Endothelial cell of umbilical vein (primary cell): ENCODE results near the gene KLHL35.

Experiments used
- EZH2 ChIP-seq: IDR thresholded peaks from 2 replicates; pipeline ENCODE4 v1.6.1; 2012; ENCODE audit warnings: borderline replicate concordance, low read depth, mild to moderate bottlenecking, moderate library complexity, low read length, inconsistent platforms; ENCODE audit not compliant: severe bottlenecking
- FOS ChIP-seq: IDR thresholded peaks from 2 replicates; pipeline ENCODE4 v1.6.1; 2011; ENCODE audit warnings: mild to moderate bottlenecking, low read length, moderate library complexity, borderline replicate concordance; ENCODE audit not compliant: insufficient read depth
- GATA2 ChIP-seq: IDR thresholded peaks from 2 replicates; pipeline ENCODE4 v1.7.0; 2011; ENCODE audit warnings: low read depth, mild to moderate bottlenecking, moderate library complexity, mixed read lengths, low read length; ENCODE audit not compliant: insufficient read length, insufficient read depth
- JUN ChIP-seq: IDR thresholded peaks from 2 replicates; pipeline ENCODE4 v1.6.1; 2011; ENCODE audit warnings: borderline replicate concordance, low read depth; ENCODE audit not compliant: insufficient read length, insufficient read depth
- MYC ChIP-seq: IDR thresholded peaks from one replicate; pipeline ENCODE4 v1.6.1; 2011; ENCODE audit warnings: mild to moderate bottlenecking, low read depth, low read length
- POLR2A ChIP-seq: IDR thresholded peaks from 2 replicates; pipeline ENCODE4 v1.6.1; 2012; ENCODE audit warnings: low read depth, mild to moderate bottlenecking, control low read depth, low read length
- POLR2AphosphoS5 ChIP-seq: IDR thresholded peaks from 2 replicates; pipeline ENCODE4 v1.6.1; 2012; ENCODE audit warnings: low read depth, mild to moderate bottlenecking, control low read depth, low read length, moderate library complexity; ENCODE audit not compliant: insufficient read depth
- TF ChIP-seq, protein P1 (sequence below), 2 donors: IDR thresholded peaks; 1 replicate in 1 of 2; 2 replicates in 1 of 2; pipeline ENCODE4 v1.5.1; 2011; ENCODE audit warnings: low read length in 2 of 2, mild to moderate bottlenecking in 2 of 2, moderate library complexity in 2 of 2, control low read depth in 1 of 2, inconsistent platforms in 1 of 2, low read depth in 1 of 2; ENCODE audit not compliant: insufficient read depth in 1 of 2; ENCODE audit errors: extremely low read depth in 1 of 2
- TF ChIP-seq, protein P2 (sequence below): IDR thresholded peaks from 2 replicates; pipeline ENCODE4 v1.6.1; 2011; ENCODE audit not compliant: insufficient read depth, insufficient read length

DNA sequence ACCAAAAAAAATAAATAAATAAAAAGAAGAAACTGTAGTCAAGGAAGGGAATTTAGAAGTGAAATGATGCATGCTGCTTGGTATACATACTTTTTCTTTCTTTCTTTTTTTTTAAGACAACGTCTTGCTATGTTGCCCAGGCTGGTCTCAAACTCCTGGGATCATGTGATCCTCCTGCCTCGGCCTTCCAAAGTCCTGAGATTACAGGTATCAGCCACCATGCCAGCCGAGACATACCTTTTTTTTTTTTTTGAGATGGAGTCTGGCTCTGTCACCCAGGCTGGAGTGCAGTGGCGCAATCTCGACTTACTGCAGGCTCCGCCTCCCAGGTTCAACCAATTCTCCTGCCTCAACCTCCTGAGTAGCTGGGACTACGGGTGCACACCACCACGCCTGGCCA, 59.8 kb downstream of the KLHL35 start:
- TF ChIP-seq POLR2A = no peak
- TF ChIP-seq, protein P1, sequence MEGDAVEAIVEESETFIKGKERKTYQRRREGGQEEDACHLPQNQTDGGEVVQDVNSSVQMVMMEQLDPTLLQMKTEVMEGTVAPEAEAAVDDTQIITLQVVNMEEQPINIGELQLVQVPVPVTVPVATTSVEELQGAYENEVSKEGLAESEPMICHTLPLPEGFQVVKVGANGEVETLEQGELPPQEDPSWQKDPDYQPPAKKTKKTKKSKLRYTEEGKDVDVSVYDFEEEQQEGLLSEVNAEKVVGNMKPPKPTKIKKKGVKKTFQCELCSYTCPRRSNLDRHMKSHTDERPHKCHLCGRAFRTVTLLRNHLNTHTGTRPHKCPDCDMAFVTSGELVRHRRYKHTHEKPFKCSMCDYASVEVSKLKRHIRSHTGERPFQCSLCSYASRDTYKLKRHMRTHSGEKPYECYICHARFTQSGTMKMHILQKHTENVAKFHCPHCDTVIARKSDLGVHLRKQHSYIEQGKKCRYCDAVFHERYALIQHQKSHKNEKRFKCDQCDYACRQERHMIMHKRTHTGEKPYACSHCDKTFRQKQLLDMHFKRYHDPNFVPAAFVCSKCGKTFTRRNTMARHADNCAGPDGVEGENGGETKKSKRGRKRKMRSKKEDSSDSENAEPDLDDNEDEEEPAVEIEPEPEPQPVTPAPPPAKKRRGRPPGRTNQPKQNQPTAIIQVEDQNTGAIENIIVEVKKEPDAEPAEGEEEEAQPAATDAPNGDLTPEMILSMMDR (IDR thresholded peaks at IDR 0.05; ENCODE audit: extremely low read depth in 1 of 2, insufficient read depth in 1 of 2, low read depth in 1 of 2, low read length in 2 of 2) = no peak
- TF ChIP-seq EZH2 = no peak
- TF ChIP-seq JUN = no peak
- no peak for TF ChIP-seq POLR2AphosphoS5
- TF ChIP-seq, protein P2, sequence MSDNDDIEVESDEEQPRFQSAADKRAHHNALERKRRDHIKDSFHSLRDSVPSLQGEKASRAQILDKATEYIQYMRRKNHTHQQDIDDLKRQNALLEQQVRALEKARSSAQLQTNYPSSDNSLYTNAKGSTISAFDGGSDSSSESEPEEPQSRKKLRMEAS = no peak
- TF ChIP-seq GATA2 = no peak
- TF ChIP-seq MYC = no peak
- TF ChIP-seq FOS = no peak
